MCF 10A (cell line): Measurements from ENCODE around the gene PTBP1. TPM values are rescaled to one million over a fixed set of nuclear protein-coding genes. Genes with fewer than 3 reads are reported as not detected.

Source experiments
- BruUV-seq: library from RNA; stranded (reverse); fragments of 400-500 nt; replicated peaks from 2 replicates; lab custom pipeline; 2021; lab: Mats Ljungman, UMichigan
- CTCF ChIA-PET: fragments of 300-600 bp; sonication (Branson Sonifier 250); formaldehyde crosslinking; extraction: SDS; loops from one replicate; lab custom pipeline; 2021; ENCODE audit warnings: antibody characterized with exemption, inconsistent platforms; lab: Yijun Ruan, JAX
- POLR2A ChIA-PET: fragments of 300-600, 350-650 bp; sonication (Branson Sonifier 250); formaldehyde crosslinking; extraction: SDS; loops from one replicate; lab custom pipeline; 2020; ENCODE audit warnings: antibody characterized with exemption, inconsistent platforms; lab: Yijun Ruan, JAX
- DNase-seq: peaks from one replicate; pipeline ENCODE4 v3.0.0-alpha.2; 2018; ENCODE audit not compliant: unreplicated experiment
- H3K27ac Mint-ChIP-seq: one replicate; pipeline ENCODE4 v1.8.0; 2022; ENCODE audit warnings: mild to moderate bottlenecking, low read depth, mixed read lengths; ENCODE audit not compliant: unreplicated experiment
- H3K27me3 Mint-ChIP-seq: one replicate; pipeline ENCODE4 v1.8.0; 2022; ENCODE audit warnings: mixed read lengths; ENCODE audit not compliant: insufficient read depth, unreplicated experiment
- H3K36me3 Mint-ChIP-seq: one replicate; pipeline ENCODE4 v1.8.0; 2022; ENCODE audit warnings: mild to moderate bottlenecking, moderate library complexity, mixed read lengths; ENCODE audit not compliant: insufficient read depth, unreplicated experiment
- H3K4me1 Mint-ChIP-seq: one replicate; pipeline ENCODE4 v1.8.0; 2022; ENCODE audit warnings: mixed read lengths; ENCODE audit not compliant: insufficient read depth, unreplicated experiment
- H3K4me3 Mint-ChIP-seq: one replicate; pipeline ENCODE4 v1.8.0; 2022; ENCODE audit warnings: mild to moderate bottlenecking, moderate library complexity, mixed read lengths; ENCODE audit not compliant: unreplicated experiment
- H3K9me3 Mint-ChIP-seq: one replicate; pipeline ENCODE4 v1.8.0; 2022; ENCODE audit warnings: mixed read lengths; ENCODE audit not compliant: unreplicated experiment
- CTCF ChIP-seq: fragments of 200-600 bp; IDR thresholded peaks from one replicate; pipeline ENCODE4 v1.8.0; 2022; ENCODE audit warnings: antibody characterized with exemption, mild to moderate bottlenecking; ENCODE audit not compliant: unreplicated experiment
- intact Hi-C: fragments of 100-400 bp; cut with micrococcal nuclease; formaldehyde crosslinking; loops from 2 replicates; pipeline ENCODE4 v1.14.1; 2022
- total RNA-seq: library from RNA; stranded (reverse); gene quantifications from 2 replicates; pipeline ENCODE4 v1.2.3, GENCODE V29; 2022

The PTBP1 gene
- total RNA-seq, 1 experiment from 2014 or later, result 431 TPM

- Mint-ChIP-seq H3K27ac (no peak overlapping the region), H3K9me3 (no peaks in the 10 kb centered on the region), H3K4me1 (peaks cover 12% of the 10 kb centered on the region), H3K4me3 (no peak overlapping the region), H3K27me3 (no peaks in the 10 kb centered on the region), H3K36me3 (peaks cover 32% of the 10 kb centered on the region)
- ChIA-PET POLR2A (interaction anchor here (0.6 to 0.7 kb wide), 2 partner anchors 10 to 71 kb away, joined by 3 to 4 read pairs; no protein-coding TSS in a partner anchor), CTCF (interaction anchor here (0.6 kb wide), 2 partner anchors 15 to 1103 kb away, joined by 3 to 4 read pairs; no protein-coding TSS in a partner anchor)
- no peak for TF ChIP-seq CTCF
- intact Hi-C loops, result loop anchor here (5.0 kb wide), 1 partner anchor 77 kb away; the partner anchor contains the start of gene FSTL3
- no peak for DNase-seq
- BruUV-seq, result no TSS peak
Measured at GRCh38 chr19:754530-754929, 42.7 kb upstream of the PTBP1 start.

DNA sequence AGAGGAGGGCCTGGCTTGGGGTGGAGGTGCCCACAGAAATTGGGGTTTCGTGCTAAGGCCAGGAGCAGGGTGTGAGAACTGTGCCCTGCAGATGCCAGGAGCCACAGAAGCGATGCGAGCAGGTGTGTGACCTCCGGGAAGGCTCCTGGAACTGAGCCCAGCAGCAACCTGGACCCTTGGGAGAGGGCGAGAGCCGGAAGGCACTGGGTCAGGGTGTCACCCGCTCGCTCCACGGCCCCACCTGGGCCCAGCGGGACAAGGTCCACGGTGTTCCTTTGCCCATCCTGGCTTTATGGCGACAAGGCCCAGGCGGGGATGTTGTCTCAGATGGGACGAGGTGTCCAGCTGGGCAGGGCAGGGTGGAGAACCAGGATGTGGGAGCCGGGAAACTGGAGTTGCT lies 42.2 kb upstream of the PTBP1 start:
- CTCF ChIA-PET, result interaction anchor here (0.6 kb wide), 1 partner anchor 15 kb away, joined by 4 read pairs; no protein-coding TSS in a partner anchor
- no peak for TF ChIP-seq CTCF
- Mint-ChIP-seq H3K27me3 (no peaks in the 10 kb centered on the region), H3K4me1 (peaks cover 12% of the 10 kb centered on the region), H3K27ac (no peak overlapping the region), H3K36me3 (peaks cover 38% of the 10 kb centered on the region), H3K4me3 (no peak overlapping the region), H3K9me3 (no peaks in the 10 kb centered on the region)
- intact Hi-C loops, result no loop called here
- DNase-seq, result no peak
- POLR2A ChIA-PET, result interaction anchor here (0.7 kb wide), 1 partner anchor 72 kb away, joined by 3 read pairs; no protein-coding TSS in a partner anchor
- BruUV-seq, result no TSS peak

DNA sequence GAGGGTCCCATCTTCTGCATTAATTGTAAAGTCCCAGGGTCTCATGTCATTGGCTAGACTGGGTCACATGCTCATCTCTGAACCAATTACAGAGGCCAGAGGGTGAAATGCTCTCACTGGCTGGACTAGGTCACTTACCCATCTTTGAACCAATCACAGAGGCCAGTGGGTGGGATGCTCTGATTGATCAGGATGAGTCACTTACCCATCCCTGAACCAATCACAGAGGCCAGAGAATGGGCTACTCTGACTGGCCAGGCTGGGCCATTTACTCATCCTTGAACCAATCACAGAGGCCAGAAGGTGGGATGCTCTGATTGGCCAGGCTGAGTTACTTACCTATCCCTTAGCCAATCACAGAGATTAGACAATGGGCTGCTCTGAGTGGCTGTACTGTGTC lies 41.0 kb upstream of the PTBP1 start:
- POLR2A ChIA-PET, result interaction anchor here (0.6 kb wide), 1 partner anchor 18 kb away, joined by 3 read pairs; no protein-coding TSS in a partner anchor
- Mint-ChIP-seq H3K4me1 (peaks cover 11% of the 10 kb centered on the region), H3K27ac (no peak overlapping the region), H3K36me3 (peaks cover 47% of the 10 kb centered on the region), H3K4me3 (no peak overlapping the region), H3K27me3 (no peaks in the 10 kb centered on the region), H3K9me3 (no peaks in the 10 kb centered on the region)
- CTCF ChIA-PET, result interaction anchor here (0.7 kb wide), 1 partner anchor 20 kb away, joined by 5 read pairs; no protein-coding TSS in a partner anchor
- intact Hi-C loops, result no loop called here
- peak; percentile 29 for DNase-seq
- no peak for TF ChIP-seq CTCF
- BruUV-seq, result no TSS peak

GRCh38 chr19:756821-757688 lies 40.2 kb upstream of the PTBP1 start:
- BruUV-seq, result no TSS peak
- H3K4me1 Mint-ChIP-seq, result peaks cover 5% of the 10 kb centered on the region
- no peaks in the 10 kb centered on the region for H3K9me3 Mint-ChIP-seq
- peaks cover 55% of the 10 kb centered on the region for H3K36me3 Mint-ChIP-seq
- ChIA-PET CTCF (interaction anchor here (1.5 kb wide), 1 partner anchor 13 kb away, joined by 9 read pairs; no protein-coding TSS in a partner anchor), POLR2A (interaction anchor here (0.7 kb wide), 1 partner anchor 40 kb away, joined by 3 read pairs; no protein-coding TSS in a partner anchor)
- H3K27ac Mint-ChIP-seq, result no peak overlapping the region
- DNase-seq, result no peak
- no peak for TF ChIP-seq CTCF
- H3K27me3 Mint-ChIP-seq, result no peaks in the 10 kb centered on the region
- no peak overlapping the region for H3K4me3 Mint-ChIP-seq
- intact Hi-C loops, result no loop called here
